ENCODE data around the gene DHRSX.
"Not testable (repeated sequence)": the region's sequence is repeated elsewhere in the genome, so short reads cannot be mapped to it uniquely, and the experiment has no call there.

DHRSX gene

DNA sequence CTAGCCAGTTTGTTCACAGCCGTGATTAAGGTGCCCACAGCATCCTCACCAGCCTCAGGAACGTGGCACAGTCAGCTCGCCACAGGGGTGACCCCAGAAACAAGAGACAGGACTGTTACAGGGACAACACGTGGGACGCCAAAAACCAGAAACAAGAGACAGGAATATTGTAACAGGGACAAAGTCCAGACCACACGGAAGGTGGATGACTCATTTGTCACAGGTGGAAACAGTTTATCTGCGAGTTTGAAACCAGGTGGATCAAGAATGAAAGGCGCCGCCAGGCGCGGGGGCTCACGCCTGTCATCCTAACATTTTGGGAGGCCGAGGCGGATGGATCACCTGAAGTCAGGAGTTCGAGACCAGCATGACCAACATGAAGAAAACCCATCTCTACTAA, 27.7 kb downstream of the DHRSX start:
- not testable (repeated sequence) for DNase-seq

DNA sequence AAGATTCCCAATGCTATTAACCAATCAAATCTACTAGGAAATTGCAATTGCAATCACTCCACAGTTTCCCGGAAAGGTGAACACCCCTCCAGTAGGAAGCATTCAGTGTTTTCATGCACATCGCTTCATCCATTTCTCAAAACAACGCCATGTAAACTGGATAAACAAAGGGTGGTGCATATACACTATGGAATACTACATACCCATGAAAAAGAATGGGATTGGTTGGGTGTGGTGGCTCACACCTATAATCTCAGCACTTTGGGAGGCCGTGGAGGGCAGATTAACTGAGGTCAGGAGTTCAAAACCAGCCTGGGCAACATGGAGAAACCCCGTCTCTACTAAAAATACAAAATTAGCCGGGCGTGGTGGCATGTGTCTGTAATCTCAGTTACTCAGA, 29.1 kb downstream of the DHRSX start:
- no peak for DNase-seq

DNA sequence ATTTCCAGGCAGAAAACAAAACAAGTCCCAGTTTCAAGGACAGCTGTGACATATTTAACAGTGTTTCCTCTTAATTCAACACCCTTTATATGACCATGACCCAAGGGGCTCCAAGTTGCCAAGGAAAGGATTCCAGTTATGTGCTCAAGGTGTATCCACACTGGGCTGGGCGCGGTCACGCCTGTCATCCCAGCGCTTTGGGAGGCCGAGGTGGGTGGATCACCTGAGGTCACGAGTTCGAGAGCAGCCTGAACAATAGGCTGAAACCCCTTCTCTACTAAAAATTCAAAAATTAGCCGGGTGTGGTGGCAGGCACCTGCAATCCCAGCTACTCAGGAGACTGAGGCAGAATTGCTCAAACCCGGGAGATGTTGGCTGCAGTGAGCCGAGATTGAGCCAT, 29.6 kb downstream of the DHRSX start:
- DNase-seq: not testable (repeated sequence)

DNA sequence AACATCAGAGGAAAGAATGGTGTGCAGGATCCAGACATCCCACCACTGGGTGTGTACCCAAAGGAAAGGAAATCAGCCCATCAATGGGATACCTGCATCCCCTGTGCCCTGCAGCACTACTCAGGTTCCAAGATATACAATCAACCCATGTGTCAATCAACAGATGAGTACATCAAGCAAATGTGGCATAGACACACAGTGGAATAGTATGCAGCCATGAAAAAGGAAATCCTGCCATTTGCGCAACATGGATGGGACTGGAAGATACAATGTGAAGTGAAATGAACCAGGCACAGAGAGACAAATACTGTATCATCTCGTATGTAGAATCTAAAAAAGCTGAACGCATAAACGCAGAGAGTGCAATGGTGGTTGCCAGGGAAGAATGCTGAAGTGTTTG, 30.9 kb downstream of the DHRSX start:
- not testable (repeated sequence) for DNase-seq

DNA sequence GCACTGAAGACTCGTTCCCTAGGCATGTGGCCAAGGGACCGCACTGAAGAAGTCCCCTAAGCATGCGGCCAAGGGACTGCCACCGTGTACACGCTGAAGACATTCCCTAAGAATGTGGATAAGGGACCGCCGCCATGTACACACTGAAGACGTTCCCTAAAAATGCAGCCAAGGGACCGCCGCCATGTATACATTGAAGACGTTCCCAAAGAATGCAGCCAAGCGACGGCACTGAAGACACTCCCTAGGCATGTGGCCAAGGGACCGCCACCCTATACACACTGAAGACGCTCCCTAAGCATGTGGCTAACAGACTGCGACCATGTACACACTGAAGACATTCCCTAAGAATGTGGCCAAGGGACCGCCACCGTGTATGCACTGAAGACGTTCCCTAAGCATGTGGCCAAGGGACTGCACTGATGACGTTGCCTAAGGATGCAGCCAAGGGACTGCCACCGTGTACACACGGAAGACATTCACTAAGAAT, 31.5 kb downstream of the DHRSX start:
- no peak for DNase-seq

DNA sequence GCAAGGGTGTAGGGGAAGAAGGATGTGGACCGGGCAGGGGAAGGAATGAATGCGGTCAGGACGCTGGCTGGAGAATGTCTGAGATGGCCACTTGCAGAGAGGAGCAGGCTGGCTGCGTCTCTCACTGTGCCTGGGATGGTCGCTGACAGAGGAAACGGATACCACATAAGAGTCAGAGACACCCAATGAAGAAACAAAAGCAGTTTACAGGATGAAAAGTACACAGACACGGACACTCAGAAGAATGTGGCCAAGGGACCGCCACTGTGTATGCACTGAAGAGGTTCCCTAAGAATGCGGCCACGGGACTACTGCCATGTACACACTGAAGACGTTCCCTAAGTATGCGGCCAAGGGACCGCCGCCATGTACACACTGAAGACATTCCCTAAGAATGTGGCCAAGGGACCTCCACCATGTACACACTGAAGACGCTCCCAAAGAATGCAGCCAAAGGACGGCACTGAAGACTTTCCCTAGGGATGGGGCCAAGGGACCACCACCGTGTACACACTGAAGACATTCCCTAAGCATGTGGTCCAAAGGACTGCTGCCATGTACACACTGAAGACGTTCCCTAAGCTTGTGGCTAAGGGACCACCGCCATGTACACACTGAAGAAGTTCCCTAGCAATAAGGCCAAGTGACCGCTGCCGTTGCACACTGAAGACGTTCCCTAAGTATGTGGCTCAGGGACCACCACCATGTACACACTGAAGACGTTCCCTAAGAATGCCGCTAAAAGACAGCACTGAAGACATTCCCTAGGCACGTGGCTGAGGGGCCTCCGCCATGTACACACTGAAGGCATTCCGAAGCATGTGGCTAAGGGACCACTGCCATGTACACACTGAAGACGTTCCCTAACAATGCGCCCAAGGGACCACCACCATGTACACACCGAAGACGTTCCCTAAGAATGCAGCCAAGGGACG, 32.2 kb downstream of the DHRSX start:
- no peak for DNase-seq

DNA sequence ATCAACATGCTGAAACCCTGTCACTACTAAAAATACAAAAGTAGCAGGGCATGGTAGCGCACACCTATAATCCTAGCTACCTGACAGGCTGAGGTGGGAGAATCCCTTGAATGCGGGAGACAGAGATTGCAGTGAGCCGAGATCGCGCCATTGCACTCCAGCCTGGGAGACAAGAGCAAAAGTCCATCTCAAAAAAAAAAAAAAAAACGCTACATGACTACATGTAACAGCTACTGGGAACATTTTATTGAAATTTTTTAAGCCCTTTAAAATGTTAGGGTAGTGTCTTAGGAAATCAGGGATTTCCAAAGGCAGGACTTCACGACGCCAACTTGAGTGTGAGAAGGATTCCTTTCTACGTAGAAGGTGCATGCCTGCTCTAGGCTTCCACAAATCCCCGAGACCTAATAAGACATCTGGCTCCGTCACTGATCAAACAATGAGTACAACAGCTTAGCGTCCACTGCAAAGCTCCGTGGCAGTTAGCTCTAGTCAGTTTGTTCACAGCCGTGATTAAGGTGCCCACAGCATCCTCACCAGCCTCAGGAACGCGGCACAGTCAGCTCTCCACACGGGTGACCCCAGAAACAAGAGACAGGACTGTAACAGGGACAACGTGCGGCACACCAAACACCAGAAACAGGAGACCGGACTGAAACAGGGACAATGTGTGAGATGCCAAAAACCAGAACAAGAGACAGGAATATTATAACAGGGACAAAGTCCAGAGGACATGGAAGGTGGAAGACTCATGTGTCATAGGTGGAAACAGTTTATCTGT, 33.7 kb downstream of the DHRSX start:
- no peak for DNase-seq

DNA sequence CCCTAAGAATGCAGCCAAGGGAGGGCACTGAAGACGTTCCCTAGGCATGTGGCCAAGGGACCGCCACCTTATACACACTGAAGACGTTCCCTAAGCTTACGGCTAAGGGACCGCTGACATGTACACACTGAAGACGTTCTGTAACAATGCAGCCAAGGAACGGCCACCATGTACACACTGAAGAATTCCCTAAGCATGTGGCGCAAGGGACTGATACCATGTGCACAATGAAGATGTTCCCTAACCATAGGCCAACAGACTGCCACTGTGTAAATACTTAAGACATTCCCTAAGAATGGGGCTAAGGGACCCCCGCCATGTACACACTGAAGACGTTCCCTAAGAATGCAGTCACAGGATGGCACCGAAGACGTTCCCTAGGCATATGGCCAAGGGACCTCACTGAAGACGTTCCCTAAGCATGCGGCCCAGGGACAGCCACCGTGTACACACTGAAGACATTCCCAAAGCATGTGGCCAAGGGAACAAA, 36.1 kb downstream of the DHRSX start:
- DNase-seq: no peak

DNA sequence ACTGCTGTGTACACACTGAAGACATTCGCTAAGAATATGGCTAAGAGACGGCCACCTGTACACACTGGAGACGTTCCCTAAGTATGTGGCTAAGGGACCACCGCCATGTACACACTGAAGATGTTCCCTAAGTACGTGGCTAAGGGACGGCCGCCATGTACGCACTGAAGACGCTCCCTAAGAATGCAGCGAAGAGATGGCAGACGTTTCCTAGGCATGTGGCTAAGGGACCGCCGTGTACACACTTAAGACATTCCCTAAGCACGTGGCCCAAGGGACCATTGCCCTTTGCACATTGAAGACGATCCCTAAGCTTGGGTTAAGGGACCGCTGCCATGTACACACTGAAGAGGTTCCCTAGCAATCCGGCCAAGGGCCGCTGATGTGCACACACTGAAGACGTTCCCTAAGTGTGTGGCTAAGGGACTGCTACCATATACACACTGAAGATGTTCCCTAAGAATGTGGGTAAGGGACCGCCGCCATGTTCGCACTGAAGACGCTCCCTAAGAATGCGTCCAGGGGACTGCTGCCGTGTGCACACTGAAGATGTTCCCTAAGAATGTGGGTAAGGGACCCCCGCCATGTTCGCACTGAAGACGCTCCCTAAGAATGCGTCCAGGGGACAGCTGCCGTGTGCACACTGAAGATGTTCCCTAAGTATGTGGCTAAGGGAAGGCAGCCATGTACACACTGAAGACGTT, 36.7 kb downstream of the DHRSX start:
- DNase-seq: no peak

DNA sequence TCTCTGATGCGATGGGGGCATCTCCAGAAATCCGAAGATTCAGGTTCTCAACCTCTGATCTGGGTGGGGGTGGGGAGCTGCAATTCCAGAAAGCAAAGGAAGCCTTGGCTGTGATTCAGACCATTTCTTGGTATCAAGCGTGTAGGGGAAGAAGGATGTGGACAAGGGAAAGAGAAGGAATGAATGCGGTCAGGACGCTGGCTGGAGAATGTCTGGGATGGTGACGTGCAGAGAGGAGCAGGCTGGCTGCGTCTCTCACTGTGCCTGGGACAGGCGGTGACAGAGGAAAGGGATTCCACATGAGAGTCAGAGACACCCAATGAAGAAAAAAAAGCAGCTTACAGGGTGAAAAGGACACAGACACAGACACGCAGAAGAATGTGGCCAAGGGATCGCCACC, 37.3 kb downstream of the DHRSX start:
- DNase-seq: not testable (repeated sequence)

DNA sequence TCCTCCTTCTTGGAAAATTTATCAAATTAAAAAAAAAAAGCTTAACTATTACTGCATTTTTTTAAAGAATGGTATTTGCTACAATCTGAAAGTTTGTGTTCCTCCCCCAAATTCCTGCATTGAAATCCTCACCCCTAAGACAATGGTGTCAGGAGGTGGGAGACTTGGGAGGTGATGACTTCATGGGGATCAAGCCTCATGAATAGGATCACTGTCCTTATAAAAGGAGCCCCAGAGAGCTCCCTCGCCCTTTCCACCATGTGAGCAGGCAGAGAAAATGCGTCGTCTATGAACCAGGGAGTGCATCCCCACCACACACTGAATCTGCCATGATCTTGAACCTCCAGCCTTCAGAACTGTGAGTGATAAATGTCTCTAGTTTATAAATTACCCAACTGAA, 38.0 kb downstream of the DHRSX start:
- DNase-seq: no peak

DNA sequence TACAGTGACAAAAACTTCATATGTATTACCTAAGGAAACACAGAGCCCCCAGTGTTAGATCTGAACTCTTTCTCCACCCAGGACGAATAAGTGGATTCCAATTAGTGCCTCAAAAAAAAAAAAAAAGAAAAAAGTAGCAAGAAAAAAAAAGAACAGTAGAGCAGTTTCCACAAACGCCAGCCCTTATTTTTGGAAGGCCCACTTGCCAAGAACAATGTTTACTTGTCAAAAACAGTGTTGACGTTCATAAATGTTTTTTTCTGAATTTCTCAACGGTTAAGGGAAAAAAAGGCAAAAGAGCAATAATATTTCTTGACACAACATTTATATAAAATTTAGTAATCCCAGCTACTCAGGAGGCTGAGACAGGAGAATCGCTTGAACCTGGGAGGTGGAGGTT, 38.7 kb downstream of the DHRSX start:
- DNase-seq: no peak

DNA sequence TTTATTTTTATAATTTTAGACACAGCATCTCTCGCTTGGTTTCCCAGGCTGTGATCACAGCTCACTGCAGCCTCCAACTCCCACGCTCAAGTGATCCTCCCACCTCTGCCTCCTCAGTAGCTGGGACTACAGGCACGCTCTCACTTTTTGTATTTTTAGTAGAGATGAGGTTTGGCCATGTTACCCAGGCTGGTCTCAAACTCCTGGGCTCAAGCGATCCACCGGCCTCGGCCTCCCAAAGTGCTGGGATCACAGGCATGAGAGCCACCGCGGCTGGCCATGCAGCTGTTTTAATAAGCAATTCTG, 39.1 kb downstream of the DHRSX start:
- no peak for DNase-seq

DNA sequence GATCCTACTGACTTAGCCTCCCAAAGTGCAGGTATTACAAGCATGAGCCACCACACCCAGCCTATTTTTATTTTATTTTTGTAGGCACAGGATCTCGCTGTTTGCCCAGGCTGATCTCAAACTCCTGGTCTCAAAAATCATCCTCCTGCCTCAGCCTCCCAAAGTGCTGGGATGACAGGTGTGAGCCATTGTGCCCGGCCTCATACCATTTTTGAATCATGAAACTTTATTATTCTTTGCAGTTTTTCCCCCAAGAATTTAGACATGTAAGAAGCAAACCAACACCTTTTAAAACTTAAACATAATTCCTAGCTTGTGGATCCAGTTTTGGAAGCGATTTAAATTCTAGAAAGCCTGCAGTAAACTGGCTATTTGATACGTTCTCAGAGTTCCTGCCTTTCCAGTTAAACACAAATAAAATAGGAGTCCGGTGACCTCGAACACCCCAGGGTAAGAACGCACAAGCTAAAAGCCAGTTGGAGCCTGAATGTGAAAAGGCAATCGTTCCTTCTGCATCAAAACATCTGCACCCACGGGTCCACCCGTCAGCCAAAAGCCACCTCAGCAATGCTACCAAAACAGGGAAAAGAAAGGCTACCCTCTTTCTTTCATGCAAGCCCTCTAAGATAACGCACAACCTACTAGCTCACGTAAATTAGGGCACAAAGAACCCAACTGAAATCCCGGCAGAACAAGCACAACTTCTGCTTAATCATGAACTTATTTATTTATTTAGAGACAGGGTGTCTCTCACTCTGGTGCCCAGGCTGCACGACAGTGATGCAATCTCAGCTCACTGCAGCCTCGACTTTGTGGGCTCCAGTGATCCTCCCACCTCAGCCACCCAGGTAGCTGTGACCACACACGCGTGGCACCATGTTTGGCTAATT, 39.7 kb downstream of the DHRSX start:
- DNase-seq: not testable (repeated sequence)

DNA sequence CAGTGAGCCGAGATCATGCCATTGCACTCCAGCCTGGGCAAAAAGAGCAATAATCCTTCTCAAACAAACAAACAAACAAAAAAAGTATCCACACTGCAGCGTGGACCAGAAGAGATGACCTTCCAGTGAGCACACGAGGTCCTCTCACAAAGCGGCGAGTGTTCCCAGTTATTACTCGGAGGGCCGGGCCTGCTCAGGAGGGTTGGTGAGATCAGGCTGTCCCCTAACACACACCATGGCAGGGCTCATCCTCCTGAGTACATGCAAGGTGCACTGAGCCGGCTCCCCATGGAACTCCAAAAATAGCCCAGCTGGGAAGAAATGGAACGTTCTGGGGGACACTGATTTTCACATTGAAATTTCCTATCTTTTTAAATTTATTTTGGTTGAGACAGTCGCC, 40.7 kb downstream of the DHRSX start:
- DNase-seq: not testable (repeated sequence)

DNA sequence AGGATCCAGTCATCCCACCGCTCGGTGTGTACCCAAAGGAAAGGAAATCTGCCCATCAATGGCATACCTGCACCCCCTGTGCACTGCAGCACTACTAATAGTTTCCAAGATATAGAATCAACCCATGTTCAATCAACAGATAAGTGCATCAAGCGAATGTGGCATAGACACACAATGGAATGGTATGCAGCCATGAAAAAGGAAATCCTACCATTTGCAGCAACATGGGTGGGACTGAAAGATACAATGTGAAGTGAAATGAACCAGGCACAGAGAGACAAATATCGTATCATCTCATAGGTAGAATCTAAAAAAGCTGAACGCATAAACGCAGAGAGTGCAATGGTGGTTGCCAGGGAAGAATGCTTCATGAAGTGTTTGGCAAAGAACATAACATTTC, 42.5 kb downstream of the DHRSX start:
- DNase-seq: no peak

DNA sequence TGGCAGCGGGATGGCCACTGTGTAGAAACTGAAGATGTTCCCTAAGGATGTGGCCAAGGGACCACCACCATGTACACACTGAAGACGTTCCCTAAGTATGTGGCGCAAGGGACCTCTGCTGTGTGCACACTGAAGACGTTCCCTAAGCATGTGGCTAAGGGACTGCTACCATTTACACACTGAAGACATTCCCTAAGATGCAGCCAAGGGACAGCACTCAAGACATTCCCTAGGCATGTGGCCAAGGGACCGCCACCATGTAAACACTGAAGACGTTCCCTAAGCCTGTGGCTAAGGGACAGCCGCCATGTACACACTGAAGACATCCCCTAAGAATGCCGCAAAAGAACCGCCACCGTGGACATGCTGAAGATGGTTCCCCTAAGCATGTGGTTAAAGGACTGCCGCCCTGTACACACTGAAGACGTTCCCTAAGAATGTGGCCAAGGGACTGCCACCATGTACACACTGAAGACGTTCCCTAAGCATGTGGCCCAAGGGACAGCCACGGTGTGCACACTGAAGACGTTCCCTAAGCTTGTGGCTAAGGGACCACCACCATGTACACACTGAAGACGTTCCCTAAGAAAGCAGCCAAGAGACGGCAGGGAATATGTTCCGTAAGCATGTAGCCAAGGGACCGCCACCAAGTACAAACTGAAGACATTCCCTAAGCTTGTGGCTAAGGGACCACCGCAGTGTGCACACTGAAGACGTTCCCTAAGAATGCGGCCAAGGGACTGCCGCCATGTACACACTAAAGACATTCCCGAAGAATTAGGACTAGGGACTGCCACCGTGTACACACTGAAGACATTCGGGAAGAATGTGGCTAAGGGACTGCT, 43.3 kb downstream of the DHRSX start:
- no peak for DNase-seq

DNA sequence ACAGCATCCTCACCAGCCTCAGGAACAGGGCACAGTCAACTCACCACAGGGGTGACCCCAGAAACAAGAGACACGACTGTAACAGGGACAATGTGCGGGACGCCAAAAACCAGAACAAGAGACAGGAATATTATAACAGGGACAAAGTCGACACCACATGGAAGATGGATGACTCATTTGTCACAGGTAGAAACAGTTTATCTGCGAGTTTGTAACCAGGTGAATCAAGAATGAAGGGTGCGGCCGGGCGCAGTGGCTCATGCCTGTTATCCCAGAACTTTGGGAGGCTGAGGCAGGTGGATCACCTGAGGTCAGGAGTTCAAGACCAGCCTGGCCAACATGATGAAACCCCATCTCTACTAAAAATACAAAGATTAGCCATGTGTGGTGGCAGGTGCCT, 44.7 kb downstream of the DHRSX start:
- DNase-seq: not testable (repeated sequence)

DNA sequence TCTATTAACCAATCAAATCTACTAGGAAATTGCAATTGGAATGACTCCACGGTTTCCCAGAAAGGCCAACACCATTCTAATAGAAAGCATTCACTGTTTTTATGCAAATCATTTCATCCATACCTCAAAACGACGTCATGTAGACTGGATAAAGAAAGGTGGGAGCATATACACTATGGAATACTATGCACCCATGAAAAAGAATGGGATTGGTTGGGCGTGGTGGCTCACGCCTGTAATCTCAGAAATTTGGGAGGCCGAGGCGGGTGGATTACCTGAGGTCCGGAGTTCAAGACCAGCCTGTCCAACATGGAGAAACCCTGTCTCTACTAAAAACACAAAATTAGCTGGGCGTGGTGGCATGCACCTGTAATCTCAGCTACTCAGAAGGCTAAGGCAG, 46.2 kb downstream of the DHRSX start:
- DNase-seq: not testable (repeated sequence)

DNA sequence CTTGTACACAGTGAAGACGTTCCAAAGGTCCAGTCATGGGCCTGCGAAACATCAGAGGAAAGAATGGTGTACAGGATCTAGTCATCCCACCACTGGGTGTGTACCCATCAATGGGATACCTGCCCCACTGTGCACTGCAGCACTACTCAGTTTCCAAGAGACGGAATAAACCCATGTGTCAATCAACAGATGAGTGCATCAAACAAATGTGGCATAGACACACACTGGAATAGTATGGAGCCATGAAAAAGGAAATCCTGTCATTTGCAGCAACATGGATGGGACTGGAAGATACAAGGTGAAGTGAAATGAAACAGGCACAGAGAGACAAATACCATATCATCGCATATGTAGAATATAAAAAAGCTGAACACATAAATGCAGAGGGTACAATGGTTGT, 48.0 kb downstream of the DHRSX start:
- no peak for DNase-seq

DNA sequence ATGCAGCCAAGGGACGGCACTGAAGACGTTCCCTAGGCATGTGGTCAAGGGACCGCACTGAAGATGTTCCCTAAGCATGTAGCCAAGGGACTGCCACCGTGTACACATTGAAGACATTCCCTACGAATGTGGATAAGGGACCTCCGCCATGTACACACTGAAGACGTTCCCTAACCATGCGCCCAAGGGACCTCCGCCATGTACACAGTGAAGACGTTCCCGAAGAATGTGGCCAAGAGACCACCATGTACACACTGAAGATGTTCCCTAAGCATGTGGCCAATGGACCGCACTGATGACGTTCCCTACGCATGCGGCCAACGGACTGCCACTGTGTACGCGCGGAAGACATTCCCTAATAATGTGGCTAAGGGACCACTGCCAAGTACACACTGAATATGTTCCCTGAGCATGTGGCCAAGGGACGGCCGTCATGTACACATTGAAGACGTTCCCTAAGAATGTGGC, 48.4 kb downstream of the DHRSX start:
- no peak for DNase-seq

Measured in inflammatory macrophage treated with lipopolysaccharide for 1 hour (primary cell).